GM21576 (cell line): ENCODE measurements around the gene ANTXRL.
"Not testable (repeated sequence)": the region's sequence is repeated elsewhere in the genome, so short reads cannot be mapped to it uniquely, and the experiment has no call there.

Source experiments
- ATAC-seq: cut with Tn5 transposase; IDR thresholded peaks from one replicate; pipeline ENCODE4 v1.9.1; 2021; ENCODE audit warnings: mild to moderate bottlenecking, moderate library complexity; ENCODE audit not compliant: unreplicated experiment

The ANTXRL gene

GRCh38 chr10:46254007-46254383 lies 32.8 kb upstream of the ANTXRL start:
- ATAC-seq, result no peak

- ATAC-seq, result no peak
Observed at GRCh38 chr10:46254467-46254866, 32.3 kb upstream of the ANTXRL start.

- not testable (repeated sequence) for ATAC-seq
Observed at GRCh38 chr10:46255210-46255609, 31.6 kb upstream of the ANTXRL start.

- no peak for ATAC-seq
Observed at GRCh38 chr10:46255801-46256747, 30.7 kb upstream of the ANTXRL start.

GRCh38 chr10:46257099-46257498 lies 29.7 kb upstream of the ANTXRL start:
- no peak for ATAC-seq

- not testable (repeated sequence) for ATAC-seq
Observed at GRCh38 chr10:46262906-46263560, 23.8 kb upstream of the ANTXRL start.

- ATAC-seq, result no peak
Observed at GRCh38 chr10:46263831-46264268, 22.9 kb upstream of the ANTXRL start.

- no peak for ATAC-seq
Observed at GRCh38 chr10:46264336-46264735, 22.5 kb upstream of the ANTXRL start.

- ATAC-seq, result no peak
Observed at GRCh38 chr10:46264737-46265368, 21.9 kb upstream of the ANTXRL start.

GRCh38 chr10:46265566-46266305 lies 21.1 kb upstream of the ANTXRL start:
- not testable (repeated sequence) for ATAC-seq

- no peak for ATAC-seq
Observed at GRCh38 chr10:46266306-46266985, 20.4 kb upstream of the ANTXRL start.

GRCh38 chr10:46267132-46267985 lies 19.4 kb upstream of the ANTXRL start:
- no peak for ATAC-seq

GRCh38 chr10:46268076-46268881 lies 18.5 kb upstream of the ANTXRL start:
- ATAC-seq, result peak; percentile 84

GRCh38 chr10:46269554-46270053 lies 17.2 kb upstream of the ANTXRL start:
- ATAC-seq, result not testable (repeated sequence)

- ATAC-seq, result no peak
Observed at GRCh38 chr10:46270086-46270811, 16.5 kb upstream of the ANTXRL start.

- ATAC-seq, result not testable (repeated sequence)
Observed at GRCh38 chr10:46270963-46271530, 15.8 kb upstream of the ANTXRL start.

GRCh38 chr10:46271795-46272499 lies 14.8 kb upstream of the ANTXRL start:
- ATAC-seq, result not testable (repeated sequence)
